Measurements from ENCODE around the gene CLN6. TPM values are rescaled to one million over a fixed set of nuclear protein-coding genes. Genes with fewer than 3 reads are reported as not detected.

CLN6 gene
- total RNA-seq, result 18.0 to 20.8 TPM (median 19.2 TPM) in 3 replicates
- long read RNA-seq, partial matches to known transcripts, result 0 of 3 reads
- long read RNA-seq, other reads (novel, unspliced or antisense), result 2 of 3 reads

DNA sequence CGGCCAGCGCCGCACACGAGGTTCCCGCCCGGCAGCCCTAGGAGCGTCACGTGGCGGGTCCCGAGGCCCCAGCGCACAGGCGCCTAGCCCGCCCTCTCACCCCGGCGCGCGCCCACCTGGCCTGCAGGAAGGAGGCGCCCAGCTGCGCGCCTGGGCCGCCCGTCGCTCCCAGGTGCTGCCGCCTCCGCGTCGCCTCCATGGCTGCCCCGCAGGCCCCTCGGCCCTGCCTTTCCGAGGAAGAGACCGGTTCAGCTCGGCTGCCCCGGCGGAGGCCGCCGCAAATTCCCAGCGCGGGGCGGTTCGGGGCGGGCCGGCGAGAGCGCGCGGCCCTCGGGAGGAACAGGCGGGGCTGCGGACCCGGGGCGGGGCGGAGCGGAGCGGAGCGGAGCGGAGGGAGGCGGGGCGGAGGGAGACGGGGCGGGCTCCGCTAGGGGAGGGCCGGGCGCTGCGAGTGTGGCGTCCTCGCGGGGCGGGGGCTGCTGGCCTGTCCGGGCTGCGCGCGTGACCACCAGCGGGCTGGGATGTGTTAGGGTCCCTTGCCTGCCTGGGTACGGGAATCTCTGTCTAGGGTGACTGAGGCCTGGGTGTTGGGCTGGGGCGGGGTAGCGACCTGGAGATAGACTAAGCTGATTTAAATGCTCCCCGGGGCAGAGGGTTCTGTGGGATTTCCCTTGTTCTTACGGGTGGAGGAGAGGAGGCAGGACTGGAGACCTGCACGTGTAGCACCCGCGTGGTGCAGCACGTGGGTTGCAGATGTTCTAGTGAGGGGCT, at the start of gene CLN6:
Gene CLN6, minus strand, starts transcription at position 343 of the 771 bp plus-strand sequence. Its CDS starts 144 bp downstream, at position 199.
- H3K4me3 Mint-ChIP-seq (ENCODE audit: unreplicated experiment), result peak within 1 kb of the TSS; percentile 83
- DNase-seq (ENCODE audit: low spot score), result peak; percentile 88
- no peaks in the 10 kb centered on the region for H3K9me3 Mint-ChIP-seq (ENCODE audit: low read depth)
- peaks cover 23% of the 10 kb centered on the region for H3K4me1 Mint-ChIP-seq (ENCODE audit: low read depth)
- no peaks in the 10 kb centered on the region for H3K27me3 Mint-ChIP-seq (ENCODE audit: low read depth)
- no peaks in the 10 kb centered on the region for H3K36me3 Mint-ChIP-seq (ENCODE audit: low read depth)
- peak within 1 kb of the TSS; percentile 76 for H3K27ac Mint-ChIP-seq (ENCODE audit: unreplicated experiment)
- TF ChIP-seq, protein P1, sequence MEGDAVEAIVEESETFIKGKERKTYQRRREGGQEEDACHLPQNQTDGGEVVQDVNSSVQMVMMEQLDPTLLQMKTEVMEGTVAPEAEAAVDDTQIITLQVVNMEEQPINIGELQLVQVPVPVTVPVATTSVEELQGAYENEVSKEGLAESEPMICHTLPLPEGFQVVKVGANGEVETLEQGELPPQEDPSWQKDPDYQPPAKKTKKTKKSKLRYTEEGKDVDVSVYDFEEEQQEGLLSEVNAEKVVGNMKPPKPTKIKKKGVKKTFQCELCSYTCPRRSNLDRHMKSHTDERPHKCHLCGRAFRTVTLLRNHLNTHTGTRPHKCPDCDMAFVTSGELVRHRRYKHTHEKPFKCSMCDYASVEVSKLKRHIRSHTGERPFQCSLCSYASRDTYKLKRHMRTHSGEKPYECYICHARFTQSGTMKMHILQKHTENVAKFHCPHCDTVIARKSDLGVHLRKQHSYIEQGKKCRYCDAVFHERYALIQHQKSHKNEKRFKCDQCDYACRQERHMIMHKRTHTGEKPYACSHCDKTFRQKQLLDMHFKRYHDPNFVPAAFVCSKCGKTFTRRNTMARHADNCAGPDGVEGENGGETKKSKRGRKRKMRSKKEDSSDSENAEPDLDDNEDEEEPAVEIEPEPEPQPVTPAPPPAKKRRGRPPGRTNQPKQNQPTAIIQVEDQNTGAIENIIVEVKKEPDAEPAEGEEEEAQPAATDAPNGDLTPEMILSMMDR (IDR thresholded peaks at IDR 0.05), result no peak

DNA sequence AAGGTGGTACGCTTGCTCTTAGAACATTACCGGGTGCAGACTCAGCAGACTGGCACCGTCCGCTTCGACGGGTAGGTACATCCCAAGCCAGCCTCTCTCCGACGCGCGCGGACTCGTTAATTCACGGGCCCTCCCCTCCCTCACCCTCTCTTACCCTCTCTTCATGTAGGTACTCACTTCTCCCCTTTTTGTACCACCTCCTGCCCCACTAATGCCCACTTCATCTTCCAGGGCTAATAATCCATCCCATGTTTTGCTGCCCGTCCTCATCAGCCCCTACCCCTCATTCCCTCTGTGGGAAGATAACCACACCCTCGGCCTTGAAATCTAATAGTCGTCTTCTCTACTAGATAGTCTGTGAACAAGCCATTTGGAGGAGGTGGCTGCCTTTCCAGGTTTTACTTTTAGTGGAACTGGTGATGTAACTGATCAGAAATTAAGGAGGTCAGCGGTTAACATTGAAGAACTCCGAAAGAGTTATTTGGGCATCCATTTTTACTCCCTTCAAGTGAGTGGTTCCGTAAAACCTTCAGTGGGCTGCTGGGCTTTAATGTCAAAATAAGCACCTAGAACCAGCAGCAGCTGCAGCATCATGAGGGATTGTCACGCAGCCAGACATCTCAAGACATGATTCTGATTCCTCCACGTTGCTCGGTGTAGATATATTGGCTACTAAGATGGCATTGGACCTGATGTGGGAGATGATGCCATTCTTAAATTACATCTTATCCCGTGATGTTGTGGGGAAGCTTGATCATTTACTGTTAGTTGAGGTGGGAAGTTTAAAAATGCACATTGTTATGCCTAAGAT, 49.3 kb upstream of the CLN6 start:
- H3K27ac Mint-ChIP-seq (ENCODE audit: unreplicated experiment), result peak overlapping the region; percentile 99
- no peak for DNase-seq (ENCODE audit: low spot score)
- no peaks in the 10 kb centered on the region for H3K9me3 Mint-ChIP-seq (ENCODE audit: low read depth)
- H3K4me3 Mint-ChIP-seq (ENCODE audit: unreplicated experiment), result peak overlapping the region; percentile 98
- TF ChIP-seq, protein P1 (IDR thresholded peaks at IDR 0.05), result no peak
- H3K27me3 Mint-ChIP-seq (ENCODE audit: low read depth), result no peaks in the 10 kb centered on the region
- peaks cover 5% of the 10 kb centered on the region for H3K36me3 Mint-ChIP-seq (ENCODE audit: low read depth)
- peaks cover 60% of the 10 kb centered on the region for H3K4me1 Mint-ChIP-seq (ENCODE audit: low read depth)

DNA sequence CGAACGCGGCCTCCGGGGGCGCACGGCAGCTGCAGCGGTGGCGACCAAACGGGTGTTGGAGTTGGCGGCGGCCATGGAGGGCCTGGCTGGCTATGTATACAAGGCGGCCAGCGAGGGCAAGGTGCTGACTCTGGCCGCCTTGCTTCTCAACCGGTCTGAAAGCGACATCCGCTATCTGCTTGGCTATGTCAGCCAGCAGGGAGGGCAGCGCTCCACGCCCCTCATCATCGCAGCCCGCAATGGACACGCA, 48.7 kb upstream of the CLN6 start:
- peak; percentile 95 for DNase-seq (ENCODE audit: low spot score)
- Mint-ChIP-seq H3K4me3 (ENCODE audit: unreplicated experiment) (peak overlapping the region; percentile 98), H3K27ac (ENCODE audit: unreplicated experiment) (peak overlapping the region; percentile 99), H3K9me3 (ENCODE audit: low read depth) (no peaks in the 10 kb centered on the region), H3K4me1 (ENCODE audit: low read depth) (peaks cover 62% of the 10 kb centered on the region), H3K36me3 (ENCODE audit: low read depth) (peaks cover 5% of the 10 kb centered on the region), H3K27me3 (ENCODE audit: low read depth) (no peaks in the 10 kb centered on the region)
- TF ChIP-seq, protein P1 (IDR thresholded peaks at IDR 0.05), result peak; percentile 19

DNA sequence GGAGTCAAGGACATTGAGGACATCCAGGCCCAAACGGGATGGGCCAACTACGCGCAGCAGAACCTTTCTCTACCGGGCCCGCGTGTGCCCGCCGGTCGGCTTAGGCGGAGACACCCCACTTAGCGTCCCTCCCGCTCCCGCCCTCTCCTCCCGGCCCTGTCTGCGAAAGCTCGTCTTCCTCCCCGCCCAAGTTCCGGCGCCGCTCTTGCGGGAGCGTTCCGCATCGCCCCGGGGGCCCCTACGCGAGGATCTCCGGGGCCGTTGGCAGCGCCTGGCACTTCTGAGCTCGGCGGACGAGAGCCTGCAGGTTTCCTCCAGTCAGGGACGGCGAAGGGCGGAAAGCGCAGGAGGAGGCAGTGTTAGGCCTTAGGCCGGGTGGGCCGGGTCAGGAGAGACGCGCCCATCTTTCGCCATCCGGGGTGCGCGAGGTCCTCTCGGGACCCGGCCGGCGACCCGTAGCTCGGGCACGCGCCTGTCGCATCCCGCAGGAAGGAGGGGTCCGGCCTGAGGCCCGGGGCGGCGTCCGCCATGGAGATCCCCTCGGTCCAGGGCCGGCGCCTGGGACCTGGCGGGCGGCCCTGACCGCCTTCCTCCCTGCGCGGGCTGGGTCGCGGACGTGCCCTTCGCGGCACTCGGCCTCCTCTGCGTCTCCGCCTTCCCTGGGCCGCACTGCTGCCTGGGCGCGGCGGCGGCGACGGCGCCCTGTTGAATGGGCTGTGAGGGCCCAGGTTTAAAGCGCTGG, 48.2 kb upstream of the CLN6 start, which contains the start of gene FEM1B:
Gene FEM1B, plus strand, starts transcription at position 143 of the 742 bp plus-strand sequence. CDS start 673 bp downstream, outside the sequence.
- Mint-ChIP-seq H3K4me3 (ENCODE audit: unreplicated experiment) (peak within 1 kb of the TSS; percentile 98), H3K36me3 (ENCODE audit: low read depth) (peaks cover 5% of the 10 kb centered on the region), H3K27me3 (ENCODE audit: low read depth) (no peaks in the 10 kb centered on the region), H3K9me3 (ENCODE audit: low read depth) (no peaks in the 10 kb centered on the region), H3K27ac (ENCODE audit: unreplicated experiment) (peak within 1 kb of the TSS; percentile 99), H3K4me1 (ENCODE audit: low read depth) (peaks cover 66% of the 10 kb centered on the region)
- DNase-seq (ENCODE audit: low spot score), result peak; percentile 97
- TF ChIP-seq, protein P1 (IDR thresholded peaks at IDR 0.05), result peak; percentile 71

Data from chondrocyte (in vitro differentiated cells).